HFF-Myc (cell line): ENCODE data around the gene CCDC178.
"Not testable (repeated sequence)": the region's sequence is repeated elsewhere in the genome, so short reads cannot be mapped to it uniquely, and the experiment has no call there.

Experiments
- DNase-seq: peaks from one replicate; pipeline ENCODE4 v3.0.0-alpha.2; 2011; ENCODE audit warnings: low read depth; ENCODE audit errors: extremely low read depth
- H3K4me3 ChIP-seq: replicated peaks from 2 replicates; pipeline ENCODE4 v1.5.1; 2011; ENCODE audit warnings: low read depth, mild to moderate bottlenecking, control low read depth, low read length
- CTCF ChIP-seq: IDR thresholded peaks from 2 replicates; pipeline ENCODE4 v1.5.1; 2012; ENCODE audit warnings: mild to moderate bottlenecking, low read depth, low read length, control low read depth; ENCODE audit errors: missing control alignments

The CCDC178 gene

GRCh38 chr18:32974421-32975162 lies 465.9 kb downstream of the CCDC178 start:
- DNase-seq, result no peak
- no peak overlapping the region for H3K4me3 ChIP-seq
- TF ChIP-seq CTCF, result no peak

GRCh38 chr18:32968248-32968647 lies 472.3 kb downstream of the CCDC178 start:
- no peak overlapping the region for H3K4me3 ChIP-seq
- DNase-seq, result no peak
- TF ChIP-seq CTCF, result no peak

GRCh38 chr18:32966141-32966540 lies 474.4 kb downstream of the CCDC178 start:
- TF ChIP-seq CTCF, result no peak
- no peak for DNase-seq
- H3K4me3 ChIP-seq, result no peak overlapping the region

- no peak overlapping the region for H3K4me3 ChIP-seq
- TF ChIP-seq CTCF, result no peak
- no peak for DNase-seq
Measured at GRCh38 chr18:32961538-32961937, 479.0 kb downstream of the CCDC178 start.

GRCh38 chr18:32958746-32959145 lies 481.8 kb downstream of the CCDC178 start:
- no peak for DNase-seq

GRCh38 chr18:32956591-32957315 lies 483.8 kb downstream of the CCDC178 start:
- DNase-seq, result no peak
- no peak overlapping the region for H3K4me3 ChIP-seq

More at GRCh38 chr18:32958746-32959145, 481.8 kb downstream of the CCDC178 start:
- no peak overlapping the region for H3K4me3 ChIP-seq
- no peak for TF ChIP-seq CTCF

GRCh38 chr18:32952318-32952717 lies 488.2 kb downstream of the CCDC178 start:
- H3K4me3 ChIP-seq, DNase-seq: not testable (repeated sequence)

More at GRCh38 chr18:32956591-32957315, 483.8 kb downstream of the CCDC178 start:
- TF ChIP-seq CTCF, result no peak
